ENCODE measurements around the gene ASXL3. TPM values are rescaled to one million over a fixed set of nuclear protein-coding genes. Genes with fewer than 3 reads are reported as not detected.

Gene ASXL3
- total RNA-seq, 2 experiments from 2014 or later = not detected

GRCh38 chr18:33666915-33667314 lies 88.9 kb downstream of the ASXL3 start:
- no peaks in the 10 kb centered on the region for H3K36me3 Mint-ChIP-seq (ENCODE audit: low read depth)
- DNase-seq (no peak), ATAC-seq (no peak)
- ChIA-PET POLR2A (no interaction called here), CTCF (no interaction called here)
- H3K27ac Mint-ChIP-seq = no peak overlapping the region
- intact Hi-C loops (cut with DNase I, micrococcal nuclease) = no loop called here
- peaks cover 4% of the 10 kb centered on the region for H3K9me3 Mint-ChIP-seq (ENCODE audit: low read depth)
- H3K4me3 Mint-ChIP-seq = no peak overlapping the region
- no peaks in the 10 kb centered on the region for H3K27me3 Mint-ChIP-seq
- no peaks in the 10 kb centered on the region for H3K4me1 Mint-ChIP-seq

GRCh38 chr18:33669589-33669988 lies 91.6 kb downstream of the ASXL3 start:
- intact Hi-C loops (cut with DNase I, micrococcal nuclease) = no loop called here
- CTCF ChIA-PET = no interaction called here
- Mint-ChIP-seq H3K36me3 (ENCODE audit: low read depth) (no peaks in the 10 kb centered on the region), H3K4me1 (no peaks in the 10 kb centered on the region), H3K27ac (no peak overlapping the region), H3K27me3 (no peaks in the 10 kb centered on the region), H3K9me3 (ENCODE audit: low read depth) (peaks cover 7% of the 10 kb centered on the region), H3K4me3 (no peak overlapping the region)
- ATAC-seq = no peak
- POLR2A ChIA-PET = no interaction called here
- no peak for DNase-seq

- intact Hi-C loops (cut with DNase I, micrococcal nuclease) = no loop called here
- no peaks in the 10 kb centered on the region for H3K27me3 Mint-ChIP-seq
- CTCF ChIA-PET = no interaction called here
- ATAC-seq (no peak), DNase-seq (no peak)
- H3K36me3 Mint-ChIP-seq (ENCODE audit: low read depth) = no peaks in the 10 kb centered on the region
- H3K9me3 Mint-ChIP-seq (ENCODE audit: low read depth) = peaks cover 7% of the 10 kb centered on the region
- H3K4me3 Mint-ChIP-seq = no peak overlapping the region
- POLR2A ChIA-PET = no interaction called here
- H3K27ac Mint-ChIP-seq = no peak overlapping the region
- H3K4me1 Mint-ChIP-seq = no peaks in the 10 kb centered on the region
These were observed 92.0 kb downstream of the ASXL3 start for GRCh38 chr18:33670029-33670428.

- Mint-ChIP-seq H3K4me1 (no peaks in the 10 kb centered on the region), H3K9me3 (ENCODE audit: low read depth) (peaks cover 4% of the 10 kb centered on the region), H3K27me3 (no peaks in the 10 kb centered on the region), H3K36me3 (ENCODE audit: low read depth) (no peaks in the 10 kb centered on the region), H3K4me3 (no peak overlapping the region), H3K27ac (no peak overlapping the region)
- ATAC-seq = no peak
- intact Hi-C loops (cut with DNase I, micrococcal nuclease) = no loop called here
- ChIA-PET CTCF (no interaction called here), POLR2A (no interaction called here)
- DNase-seq = no peak
These were observed 95.7 kb downstream of the ASXL3 start for GRCh38 chr18:33673689-33674088.

GRCh38 chr18:33676593-33676992 lies 98.6 kb downstream of the ASXL3 start:
- Mint-ChIP-seq H3K27ac (no peak overlapping the region), H3K36me3 (ENCODE audit: low read depth) (no peaks in the 10 kb centered on the region), H3K4me3 (no peak overlapping the region), H3K9me3 (ENCODE audit: low read depth) (peaks cover 4% of the 10 kb centered on the region), H3K27me3 (no peaks in the 10 kb centered on the region), H3K4me1 (no peaks in the 10 kb centered on the region)
- POLR2A ChIA-PET = no interaction called here
- CTCF ChIA-PET = no interaction called here
- DNase-seq = no peak
- intact Hi-C loops (cut with DNase I, micrococcal nuclease) = no loop called here
- no peak for ATAC-seq

- no peak overlapping the region for H3K27ac Mint-ChIP-seq
- ATAC-seq = no peak
- H3K4me3 Mint-ChIP-seq = no peak overlapping the region
- no peak for DNase-seq
- CTCF ChIA-PET = no interaction called here
- no peaks in the 10 kb centered on the region for H3K4me1 Mint-ChIP-seq
- intact Hi-C loops (cut with DNase I, micrococcal nuclease) = no loop called here
- POLR2A ChIA-PET = no interaction called here
- H3K9me3 Mint-ChIP-seq (ENCODE audit: low read depth) = peaks cover 4% of the 10 kb centered on the region
- no peaks in the 10 kb centered on the region for H3K27me3 Mint-ChIP-seq
- H3K36me3 Mint-ChIP-seq (ENCODE audit: low read depth) = no peaks in the 10 kb centered on the region
These were observed 99.9 kb downstream of the ASXL3 start for GRCh38 chr18:33677891-33678290.

GRCh38 chr18:33682436-33682835 lies 104.4 kb downstream of the ASXL3 start:
- CTCF ChIA-PET = no interaction called here
- Mint-ChIP-seq H3K4me1 (no peaks in the 10 kb centered on the region), H3K27me3 (no peaks in the 10 kb centered on the region), H3K9me3 (ENCODE audit: low read depth) (no peaks in the 10 kb centered on the region), H3K27ac (no peak overlapping the region), H3K36me3 (ENCODE audit: low read depth) (no peaks in the 10 kb centered on the region), H3K4me3 (no peak overlapping the region)
- POLR2A ChIA-PET = no interaction called here
- DNase-seq (no peak), ATAC-seq (no peak)
- intact Hi-C loops (cut with DNase I, micrococcal nuclease) = no loop called here

GRCh38 chr18:33694593-33694992 lies 116.6 kb downstream of the ASXL3 start:
- POLR2A ChIA-PET = no interaction called here
- H3K27ac Mint-ChIP-seq = no peak overlapping the region
- intact Hi-C loops (cut with DNase I, micrococcal nuclease) = no loop called here
- no peaks in the 10 kb centered on the region for H3K4me1 Mint-ChIP-seq
- peaks cover 2% of the 10 kb centered on the region for H3K9me3 Mint-ChIP-seq (ENCODE audit: low read depth)
- CTCF ChIA-PET = no interaction called here
- H3K27me3 Mint-ChIP-seq = no peaks in the 10 kb centered on the region
- DNase-seq = no peak
- H3K36me3 Mint-ChIP-seq (ENCODE audit: low read depth) = no peaks in the 10 kb centered on the region
- no peak for ATAC-seq
- H3K4me3 Mint-ChIP-seq = no peak overlapping the region

GRCh38 chr18:33696332-33697162 lies 118.5 kb downstream of the ASXL3 start:
- H3K9me3 Mint-ChIP-seq (ENCODE audit: low read depth) = no peaks in the 10 kb centered on the region
- DNase-seq (no peak), ATAC-seq (no peak)
- no peaks in the 10 kb centered on the region for H3K4me1 Mint-ChIP-seq
- H3K4me3 Mint-ChIP-seq = no peak overlapping the region
- H3K36me3 Mint-ChIP-seq (ENCODE audit: low read depth) = no peaks in the 10 kb centered on the region
- H3K27ac Mint-ChIP-seq = no peak overlapping the region
- ChIA-PET POLR2A (no interaction called here), CTCF (no interaction called here)
- intact Hi-C loops (cut with DNase I, micrococcal nuclease) = no loop called here
- H3K27me3 Mint-ChIP-seq = no peaks in the 10 kb centered on the region

- intact Hi-C loops (cut with DNase I, micrococcal nuclease) = no loop called here
- ATAC-seq (no peak), DNase-seq (no peak)
- H3K36me3 Mint-ChIP-seq (ENCODE audit: low read depth) = no peaks in the 10 kb centered on the region
- H3K27ac Mint-ChIP-seq = no peak overlapping the region
- no peaks in the 10 kb centered on the region for H3K27me3 Mint-ChIP-seq
- H3K9me3 Mint-ChIP-seq (ENCODE audit: low read depth) = no peaks in the 10 kb centered on the region
- CTCF ChIA-PET = no interaction called here
- no peaks in the 10 kb centered on the region for H3K4me1 Mint-ChIP-seq
- POLR2A ChIA-PET = no interaction called here
- no peak overlapping the region for H3K4me3 Mint-ChIP-seq
These were observed 119.5 kb downstream of the ASXL3 start for GRCh38 chr18:33697498-33697897.

- H3K4me3 Mint-ChIP-seq = no peak overlapping the region
- POLR2A ChIA-PET = no interaction called here
- DNase-seq = no peak
- ATAC-seq = no peak
- H3K27me3 Mint-ChIP-seq = no peaks in the 10 kb centered on the region
- H3K9me3 Mint-ChIP-seq (ENCODE audit: low read depth) = no peaks in the 10 kb centered on the region
- H3K27ac Mint-ChIP-seq = no peak overlapping the region
- CTCF ChIA-PET = no interaction called here
- H3K4me1 Mint-ChIP-seq = no peaks in the 10 kb centered on the region
- no peaks in the 10 kb centered on the region for H3K36me3 Mint-ChIP-seq (ENCODE audit: low read depth)
- intact Hi-C loops (cut with DNase I, micrococcal nuclease) = no loop called here
These were observed 121.4 kb downstream of the ASXL3 start for GRCh38 chr18:33699372-33699771.

- DNase-seq (no peak), ATAC-seq (no peak)
- H3K36me3 Mint-ChIP-seq (ENCODE audit: low read depth) = no peaks in the 10 kb centered on the region
- no peaks in the 10 kb centered on the region for H3K27me3 Mint-ChIP-seq
- H3K4me3 Mint-ChIP-seq = no peak overlapping the region
- ChIA-PET CTCF (no interaction called here), POLR2A (no interaction called here)
- intact Hi-C loops (cut with DNase I, micrococcal nuclease) = no loop called here
- H3K27ac Mint-ChIP-seq = no peak overlapping the region
- no peaks in the 10 kb centered on the region for H3K4me1 Mint-ChIP-seq
- H3K9me3 Mint-ChIP-seq (ENCODE audit: low read depth) = no peaks in the 10 kb centered on the region
These were observed 122.5 kb downstream of the ASXL3 start for GRCh38 chr18:33700513-33700976.

GRCh38 chr18:33702625-33703024 lies 124.6 kb downstream of the ASXL3 start:
- Mint-ChIP-seq H3K4me1 (no peaks in the 10 kb centered on the region), H3K27me3 (no peaks in the 10 kb centered on the region), H3K4me3 (no peak overlapping the region), H3K9me3 (ENCODE audit: low read depth) (peaks cover 1% of the 10 kb centered on the region), H3K36me3 (ENCODE audit: low read depth) (no peaks in the 10 kb centered on the region), H3K27ac (no peak overlapping the region)
- ChIA-PET CTCF (no interaction called here), POLR2A (no interaction called here)
- intact Hi-C loops (cut with DNase I, micrococcal nuclease) = no loop called here
- DNase-seq = no peak
- no peak for ATAC-seq

Measured in activated CD4-positive, alpha-beta T cell treated with anti-CD3 and anti-CD28 coated beads for 36 hours (primary cell).